Esophagus muscularis mucosa (tissue), 3 donors: ENCODE measurements around the gene ARHGAP5.

Experiments used
- POLR2A ChIP-seq: fragments of 450-650 bp; IDR thresholded peaks from one replicate; pipeline ENCODE4 v1.6.1; 2017; ENCODE audit warnings: antibody characterized with exemption, moderate library complexity, mild to moderate bottlenecking, low read depth
- TF ChIP-seq, protein P1 (sequence below), 3 experiments: fragments of 200-600 bp in 2 of 3; fragments of 450-650 bp in 1 of 3; sonication (generic) in 2 of 3; IDR thresholded peaks; one replicate each; pipeline ENCODE4 v1.5.1; 2017 to 2019; ENCODE audit warnings: antibody characterized with exemption in 3 of 3, mild to moderate bottlenecking in 2 of 3, moderate library complexity in 1 of 3

DNA sequence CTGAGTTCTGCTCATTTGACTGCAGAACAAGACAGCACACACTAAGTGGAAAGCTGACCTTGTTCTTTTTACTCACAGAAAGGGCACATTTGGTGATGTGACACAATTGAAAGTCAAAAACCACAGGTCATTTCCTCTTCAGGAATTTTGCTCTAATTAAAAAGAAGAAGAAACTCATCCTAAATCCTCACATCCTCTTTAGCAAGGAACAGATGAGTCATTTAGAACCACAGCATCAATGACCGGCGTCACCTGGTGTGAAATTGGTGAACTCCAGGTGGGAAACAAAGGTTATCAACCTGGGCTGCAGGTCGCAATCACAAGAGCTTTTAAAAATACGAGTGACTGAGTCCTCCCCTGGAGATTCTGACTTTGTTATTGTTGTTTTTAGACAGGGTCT is 128.9 kb downstream of the ARHGAP5 start:
- TF ChIP-seq, protein P1, sequence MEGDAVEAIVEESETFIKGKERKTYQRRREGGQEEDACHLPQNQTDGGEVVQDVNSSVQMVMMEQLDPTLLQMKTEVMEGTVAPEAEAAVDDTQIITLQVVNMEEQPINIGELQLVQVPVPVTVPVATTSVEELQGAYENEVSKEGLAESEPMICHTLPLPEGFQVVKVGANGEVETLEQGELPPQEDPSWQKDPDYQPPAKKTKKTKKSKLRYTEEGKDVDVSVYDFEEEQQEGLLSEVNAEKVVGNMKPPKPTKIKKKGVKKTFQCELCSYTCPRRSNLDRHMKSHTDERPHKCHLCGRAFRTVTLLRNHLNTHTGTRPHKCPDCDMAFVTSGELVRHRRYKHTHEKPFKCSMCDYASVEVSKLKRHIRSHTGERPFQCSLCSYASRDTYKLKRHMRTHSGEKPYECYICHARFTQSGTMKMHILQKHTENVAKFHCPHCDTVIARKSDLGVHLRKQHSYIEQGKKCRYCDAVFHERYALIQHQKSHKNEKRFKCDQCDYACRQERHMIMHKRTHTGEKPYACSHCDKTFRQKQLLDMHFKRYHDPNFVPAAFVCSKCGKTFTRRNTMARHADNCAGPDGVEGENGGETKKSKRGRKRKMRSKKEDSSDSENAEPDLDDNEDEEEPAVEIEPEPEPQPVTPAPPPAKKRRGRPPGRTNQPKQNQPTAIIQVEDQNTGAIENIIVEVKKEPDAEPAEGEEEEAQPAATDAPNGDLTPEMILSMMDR (IDR thresholded peaks at IDR 0.05): no peak
- no peak for TF ChIP-seq POLR2A
